Measurements from ENCODE around the gene MROH2B. TPM values are rescaled to one million over a fixed set of nuclear protein-coding genes. Genes with fewer than 3 reads are reported as not detected.

The MROH2B gene
- total RNA-seq, 1 donor from 2014 or later, result not detected

DNA sequence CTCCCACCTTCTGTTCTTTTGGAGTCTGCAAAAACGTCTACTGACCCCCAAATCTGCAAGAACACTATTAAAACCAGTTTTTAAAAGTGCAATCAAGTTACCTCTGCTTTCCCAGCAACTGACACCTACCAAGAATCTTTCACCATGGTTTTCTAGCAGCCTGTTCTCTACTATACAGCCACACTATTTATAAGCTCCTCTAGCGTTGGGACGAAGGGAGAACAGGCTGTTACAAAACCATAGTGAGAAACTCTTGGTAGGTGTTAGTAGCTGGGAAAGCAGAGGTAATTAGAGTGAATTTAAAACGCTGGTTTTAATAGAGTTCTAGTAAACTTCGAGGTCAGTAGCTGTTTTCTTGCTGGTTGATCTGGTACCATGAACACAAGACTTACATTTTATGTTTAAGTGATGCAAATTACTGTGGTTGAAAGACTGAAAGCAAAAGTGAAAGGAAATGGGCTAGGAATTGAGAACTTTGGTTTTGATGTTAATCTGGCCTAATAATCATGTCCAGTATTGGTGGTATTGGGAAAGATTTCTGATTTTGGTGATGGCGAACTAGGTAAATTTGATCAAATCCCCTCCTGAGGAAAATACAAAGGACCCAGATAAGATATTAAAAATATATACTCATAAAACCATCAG is 5.3 kb downstream of the MROH2B start:
- Histone ChIP-seq H3K27ac (no peak overlapping the region), H3K27me3 (no peaks in the 10 kb centered on the region), H3K4me3 (no peak overlapping the region), H3K9me3 (no peaks in the 10 kb centered on the region), H3K36me3 (no peaks in the 10 kb centered on the region), H3K4me1 (no peaks in the 10 kb centered on the region)
- DNase-seq, result no peak
- intact Hi-C loops (cut with DNase I), result no loop called here
- ATAC-seq, result no peak
- TF ChIP-seq, protein P1, sequence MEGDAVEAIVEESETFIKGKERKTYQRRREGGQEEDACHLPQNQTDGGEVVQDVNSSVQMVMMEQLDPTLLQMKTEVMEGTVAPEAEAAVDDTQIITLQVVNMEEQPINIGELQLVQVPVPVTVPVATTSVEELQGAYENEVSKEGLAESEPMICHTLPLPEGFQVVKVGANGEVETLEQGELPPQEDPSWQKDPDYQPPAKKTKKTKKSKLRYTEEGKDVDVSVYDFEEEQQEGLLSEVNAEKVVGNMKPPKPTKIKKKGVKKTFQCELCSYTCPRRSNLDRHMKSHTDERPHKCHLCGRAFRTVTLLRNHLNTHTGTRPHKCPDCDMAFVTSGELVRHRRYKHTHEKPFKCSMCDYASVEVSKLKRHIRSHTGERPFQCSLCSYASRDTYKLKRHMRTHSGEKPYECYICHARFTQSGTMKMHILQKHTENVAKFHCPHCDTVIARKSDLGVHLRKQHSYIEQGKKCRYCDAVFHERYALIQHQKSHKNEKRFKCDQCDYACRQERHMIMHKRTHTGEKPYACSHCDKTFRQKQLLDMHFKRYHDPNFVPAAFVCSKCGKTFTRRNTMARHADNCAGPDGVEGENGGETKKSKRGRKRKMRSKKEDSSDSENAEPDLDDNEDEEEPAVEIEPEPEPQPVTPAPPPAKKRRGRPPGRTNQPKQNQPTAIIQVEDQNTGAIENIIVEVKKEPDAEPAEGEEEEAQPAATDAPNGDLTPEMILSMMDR (IDR thresholded peaks at IDR 0.05), result no peak

DNA sequence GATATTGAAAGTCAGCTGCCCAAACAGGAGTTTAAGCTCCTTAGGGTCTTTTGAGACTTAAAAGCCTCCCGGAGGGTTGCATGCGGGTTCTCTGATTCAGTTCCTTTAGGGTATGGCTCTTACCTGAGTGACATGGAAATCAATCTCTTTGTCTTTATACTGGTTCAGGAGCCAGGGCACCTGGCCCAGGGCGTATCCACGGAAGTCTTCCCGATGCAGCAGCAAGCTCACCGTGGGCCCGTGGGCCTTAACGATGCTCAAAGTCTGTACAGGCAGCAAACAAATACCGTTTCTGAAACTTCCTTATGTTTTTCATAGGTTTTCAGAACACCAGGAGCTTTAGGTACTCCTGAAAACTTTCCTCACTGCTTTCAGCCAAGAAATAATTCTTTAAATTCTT is 13.2 kb downstream of the MROH2B start:
- no peaks in the 10 kb centered on the region for H3K9me3 ChIP-seq
- no peak overlapping the region for H3K4me3 ChIP-seq
- TF ChIP-seq, protein P1 (IDR thresholded peaks at IDR 0.05), result no peak
- intact Hi-C loops (cut with DNase I), result no loop called here
- ATAC-seq (no peak), DNase-seq (no peak)
- no peak overlapping the region for H3K27ac ChIP-seq
- H3K4me1 ChIP-seq, result no peaks in the 10 kb centered on the region
- H3K36me3 ChIP-seq, result no peaks in the 10 kb centered on the region
- H3K27me3 ChIP-seq, result no peaks in the 10 kb centered on the region

DNA sequence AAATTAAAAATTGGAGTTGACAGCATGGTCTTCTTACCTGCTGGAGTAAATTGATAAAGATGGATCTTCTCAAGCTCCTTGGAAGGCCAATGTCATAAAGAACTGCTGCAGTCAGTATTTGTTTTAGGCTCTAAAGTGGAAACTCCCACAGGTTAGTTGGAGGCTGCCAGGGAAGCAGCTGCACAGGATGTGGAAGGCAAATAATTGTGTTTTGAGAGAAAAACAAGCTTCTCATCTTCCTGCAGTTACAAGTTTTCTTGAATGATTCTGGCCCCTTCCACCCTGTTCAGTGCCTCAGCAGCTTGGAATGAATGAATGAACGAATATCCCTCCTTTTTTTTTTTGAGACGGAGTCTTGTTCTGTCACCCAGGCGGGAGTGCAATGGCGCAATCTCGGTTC is 13.9 kb downstream of the MROH2B start:
- intact Hi-C loops (cut with DNase I), result no loop called here
- no peaks in the 10 kb centered on the region for H3K9me3 ChIP-seq
- H3K27ac ChIP-seq, result no peak overlapping the region
- no peak overlapping the region for H3K4me3 ChIP-seq
- no peak for DNase-seq
- H3K36me3 ChIP-seq, result no peaks in the 10 kb centered on the region
- no peak for ATAC-seq
- no peaks in the 10 kb centered on the region for H3K27me3 ChIP-seq
- no peaks in the 10 kb centered on the region for H3K4me1 ChIP-seq
- TF ChIP-seq, protein P1 (IDR thresholded peaks at IDR 0.05), result no peak

DNA sequence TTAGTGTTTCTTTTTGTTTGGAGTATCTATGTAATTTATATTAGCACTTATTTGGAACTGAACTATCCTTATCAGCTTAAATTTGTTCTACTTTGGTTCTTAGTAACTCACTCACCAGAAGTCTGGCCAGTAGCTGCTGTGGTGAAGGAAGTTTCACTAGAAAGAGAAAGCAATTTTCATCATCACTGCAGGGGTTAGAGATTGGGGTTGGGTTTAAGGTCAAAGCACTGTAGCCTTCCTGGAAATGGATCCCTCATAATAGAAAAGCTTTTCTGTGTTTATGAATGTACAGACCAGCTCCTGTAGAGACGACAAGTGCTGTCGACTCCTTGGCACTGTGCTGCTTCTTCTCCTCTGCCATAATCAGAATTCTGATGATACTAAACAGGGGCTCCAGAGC is 22.2 kb downstream of the MROH2B start:
- H3K36me3 ChIP-seq, result no peaks in the 10 kb centered on the region
- TF ChIP-seq, protein P1 (IDR thresholded peaks at IDR 0.05), result no peak
- H3K4me3 ChIP-seq, result no peak overlapping the region
- no peaks in the 10 kb centered on the region for H3K27me3 ChIP-seq
- intact Hi-C loops (cut with DNase I), result no loop called here
- DNase-seq (no peak), ATAC-seq (no peak)
- no peaks in the 10 kb centered on the region for H3K9me3 ChIP-seq
- no peak overlapping the region for H3K27ac ChIP-seq
- H3K4me1 ChIP-seq, result no peaks in the 10 kb centered on the region

DNA sequence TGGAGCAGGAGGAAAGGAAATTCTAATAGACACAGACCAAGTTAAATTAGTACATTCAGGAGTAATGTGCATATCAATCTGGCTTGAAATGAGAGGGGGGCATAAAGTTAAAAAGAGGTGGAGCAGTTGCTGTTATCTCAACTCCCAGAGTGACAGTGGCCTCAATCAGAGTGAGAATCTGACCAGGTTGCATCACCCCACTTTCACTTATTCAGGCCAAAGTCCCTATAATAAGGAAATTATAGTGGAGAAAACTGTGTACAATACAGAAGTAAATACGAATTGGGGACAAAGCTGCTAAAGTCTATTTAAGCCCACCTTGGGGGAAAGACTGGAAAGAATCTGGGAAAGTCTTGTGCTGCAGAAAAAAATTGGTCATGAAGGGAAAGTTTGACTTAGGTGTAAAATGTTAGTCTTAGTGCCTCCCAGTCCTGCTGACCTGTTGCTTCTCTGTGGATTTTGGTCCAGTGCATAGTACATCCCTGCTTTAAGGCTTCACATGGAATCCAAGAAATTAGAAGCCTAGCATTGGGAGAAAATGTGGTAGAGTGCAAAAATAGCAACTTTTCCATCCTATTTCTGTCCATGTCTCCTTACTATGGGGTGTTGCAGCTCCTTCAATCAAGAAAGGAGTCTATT is 27.9 kb downstream of the MROH2B start:
- no peak for ATAC-seq
- intact Hi-C loops (cut with DNase I), result no loop called here
- H3K4me1 ChIP-seq, result no peaks in the 10 kb centered on the region

More for the DNA sequence above, 27.9 kb downstream of the MROH2B start:
- no peak for DNase-seq
- no peaks in the 10 kb centered on the region for H3K9me3 ChIP-seq
- TF ChIP-seq, protein P1 (IDR thresholded peaks at IDR 0.05), result no peak
- H3K27ac ChIP-seq, result no peak overlapping the region
- H3K4me3 ChIP-seq, result no peak overlapping the region
- no peaks in the 10 kb centered on the region for H3K27me3 ChIP-seq
- no peaks in the 10 kb centered on the region for H3K36me3 ChIP-seq

Measured in upper lobe of right lung (tissue), 1 donor.